NCI-H2196 treated with DMSO at 0.1 percent for 48 hours (cell line): Measurements from ENCODE around the gene VSTM4.

ENCODE experiments used
- DNase-seq: peaks from one replicate; lab custom pipeline; 2025; ENCODE audit not compliant: unreplicated experiment; lab: John Stamatoyannopoulos, UW

VSTM4 gene

DNA sequence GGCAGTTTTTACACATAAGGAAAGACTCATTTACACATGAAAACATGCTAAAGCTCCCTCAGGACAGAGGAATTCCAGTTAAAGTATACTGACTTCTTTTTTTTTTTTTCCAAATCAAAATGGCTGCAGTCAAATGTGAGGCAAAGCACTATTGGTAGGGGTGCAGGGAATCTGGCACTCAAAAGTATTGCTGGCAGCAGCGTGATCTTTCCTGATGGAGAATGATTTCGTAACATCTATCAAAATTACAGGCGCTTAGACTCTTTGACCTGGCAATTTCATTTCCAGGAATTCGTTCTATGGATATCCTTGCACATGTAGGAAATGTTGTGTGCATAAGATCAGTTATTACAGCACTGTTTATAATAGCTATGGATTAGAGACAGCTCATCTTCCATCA is 65.7 kb downstream of the VSTM4 start:
- no peak for DNase-seq

DNA sequence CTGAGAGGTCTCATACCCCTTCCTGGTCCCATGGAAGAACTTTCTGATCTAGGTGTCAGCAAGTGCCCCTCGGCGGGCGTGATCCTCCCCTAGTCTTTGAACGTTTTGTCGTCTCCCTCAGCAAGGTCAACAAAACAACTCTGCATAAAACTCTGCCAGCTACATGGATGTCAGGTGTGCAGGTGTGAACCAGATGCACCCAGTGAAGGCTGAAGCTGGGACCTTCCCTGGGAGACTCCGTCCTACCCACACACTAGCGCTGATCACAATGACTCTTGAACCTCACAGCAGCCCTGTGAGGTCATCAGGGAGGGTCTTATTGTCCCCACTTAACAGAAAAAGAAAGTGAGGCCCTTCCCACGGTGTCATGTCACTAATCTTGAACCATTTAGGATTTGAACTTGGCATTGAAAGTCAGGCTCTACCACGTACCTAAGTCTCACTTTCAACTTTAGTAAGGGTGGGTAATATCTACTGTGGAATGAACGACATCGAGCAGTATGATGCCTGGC is 68.1 kb downstream of the VSTM4 start:
- no peak for DNase-seq

DNA sequence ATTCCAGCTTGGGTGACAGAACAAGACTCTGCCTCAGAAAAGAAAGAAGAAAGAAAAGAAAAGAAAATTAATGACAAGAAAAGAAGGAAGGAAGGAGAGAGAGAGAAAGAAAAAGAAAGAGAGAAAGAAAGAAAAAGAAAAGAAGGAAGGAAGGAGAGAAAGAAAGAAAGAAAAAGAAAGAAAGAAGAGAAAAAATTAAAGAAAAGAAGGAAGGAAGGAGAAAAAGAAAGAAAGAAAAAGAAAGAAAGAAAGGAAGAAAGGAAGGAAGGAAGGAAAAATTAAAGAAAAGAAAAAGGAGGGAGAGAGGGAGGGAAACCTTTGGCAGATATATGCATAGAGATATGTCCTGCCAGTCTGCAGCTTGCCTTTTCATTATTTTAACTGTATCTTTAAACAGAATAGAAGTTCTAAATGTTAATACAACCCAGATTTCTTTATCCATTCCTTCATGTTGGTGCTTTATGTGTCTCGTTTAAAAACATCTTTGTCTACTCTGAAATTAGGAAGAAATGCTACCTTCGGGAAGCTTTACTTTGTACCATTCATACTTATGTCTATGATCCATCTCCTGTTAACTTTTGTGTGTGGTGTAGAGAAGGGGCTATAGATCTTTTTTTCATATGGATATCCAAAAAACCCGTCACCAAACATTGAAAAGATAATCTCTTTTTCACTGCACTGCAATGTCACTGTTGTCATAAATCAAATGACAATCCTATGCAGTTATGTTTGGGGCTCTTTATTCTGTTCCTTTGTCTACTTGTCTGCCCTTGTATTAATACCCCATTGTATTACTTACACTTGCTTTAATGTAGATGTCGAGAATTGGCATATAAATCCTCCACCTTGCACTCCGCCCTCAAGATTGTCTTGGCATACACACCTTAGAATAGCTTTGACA is 70.8 kb downstream of the VSTM4 start:
- no peak for DNase-seq

DNA sequence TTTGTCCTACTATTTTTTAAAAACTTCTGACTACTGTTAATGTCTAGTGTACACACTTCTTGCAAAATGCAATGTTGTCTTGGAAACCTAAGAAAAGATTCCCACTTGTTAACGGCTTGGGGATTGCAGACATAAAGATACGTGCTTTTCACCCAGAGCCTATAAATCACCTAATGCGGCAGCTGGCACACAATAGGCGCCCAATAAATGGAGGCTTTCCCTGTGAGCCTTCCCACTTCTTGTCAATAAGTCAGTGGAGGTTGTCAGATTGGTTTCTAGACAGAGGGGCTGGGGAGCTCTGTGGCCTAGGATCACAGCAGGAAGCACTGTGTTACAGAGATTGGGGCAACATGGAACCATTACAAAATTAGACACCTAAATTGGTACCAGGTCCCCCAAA is 74.7 kb downstream of the VSTM4 start:
- no peak for DNase-seq

DNA sequence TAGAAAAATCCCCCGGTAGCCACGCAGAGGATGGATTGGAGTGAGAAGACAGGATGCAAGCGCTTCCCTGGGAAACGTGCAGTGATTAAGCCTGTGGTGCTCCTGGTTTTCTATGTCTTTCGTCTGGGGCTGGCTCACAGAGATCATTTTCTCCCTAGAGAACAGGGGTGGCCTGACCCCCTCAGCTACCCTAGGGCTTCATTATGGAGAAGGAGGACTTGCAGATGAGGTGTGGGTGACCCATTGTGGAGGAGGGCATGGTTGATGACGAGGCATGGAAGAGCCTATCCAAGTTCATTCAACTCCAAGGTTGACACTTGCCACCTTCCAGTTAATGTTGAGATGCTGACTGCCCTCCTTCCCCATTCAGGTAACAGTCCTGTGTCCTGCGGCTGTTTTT is 75.9 kb downstream of the VSTM4 start:
- no peak for DNase-seq

DNA sequence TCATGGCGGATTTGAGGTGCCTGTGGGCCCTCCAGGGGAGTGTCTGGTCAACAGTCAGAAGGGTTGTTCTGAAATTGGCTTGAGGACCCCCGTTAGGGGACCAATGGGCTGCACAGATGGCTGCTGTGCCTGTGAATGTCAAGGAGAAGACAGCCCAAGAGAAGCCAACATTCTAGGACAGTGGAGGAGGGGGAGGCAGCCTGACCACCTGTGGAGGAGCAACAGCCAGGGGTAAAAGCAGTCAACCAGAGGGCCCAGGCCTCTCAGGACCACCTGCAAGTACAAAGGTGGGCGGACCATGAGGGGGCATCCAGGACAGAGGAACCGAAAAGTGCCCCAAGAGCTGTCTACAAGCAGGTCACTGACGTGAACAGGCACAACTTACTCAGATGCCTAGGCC is 76.6 kb downstream of the VSTM4 start:
- no peak for DNase-seq

DNA sequence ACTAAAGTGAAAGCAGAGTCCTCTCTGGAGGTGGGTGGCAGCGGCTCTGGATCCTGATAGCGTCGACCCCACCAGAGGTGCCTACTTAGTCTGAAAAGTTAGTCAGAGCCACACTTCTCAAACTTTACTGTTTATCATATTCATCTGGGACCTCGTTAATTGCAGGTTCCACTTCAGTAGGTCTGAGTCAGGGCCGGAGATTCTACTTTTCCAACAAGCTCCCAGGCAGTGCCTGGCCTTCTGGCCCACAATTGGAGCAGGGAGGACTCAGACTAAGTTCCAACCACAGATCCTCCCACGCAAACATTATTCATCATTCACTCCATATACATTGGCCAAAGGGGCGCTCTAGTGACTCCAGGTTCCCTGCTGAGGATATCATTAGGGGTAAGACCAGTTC is 78.1 kb downstream of the VSTM4 start:
- no peak for DNase-seq

DNA sequence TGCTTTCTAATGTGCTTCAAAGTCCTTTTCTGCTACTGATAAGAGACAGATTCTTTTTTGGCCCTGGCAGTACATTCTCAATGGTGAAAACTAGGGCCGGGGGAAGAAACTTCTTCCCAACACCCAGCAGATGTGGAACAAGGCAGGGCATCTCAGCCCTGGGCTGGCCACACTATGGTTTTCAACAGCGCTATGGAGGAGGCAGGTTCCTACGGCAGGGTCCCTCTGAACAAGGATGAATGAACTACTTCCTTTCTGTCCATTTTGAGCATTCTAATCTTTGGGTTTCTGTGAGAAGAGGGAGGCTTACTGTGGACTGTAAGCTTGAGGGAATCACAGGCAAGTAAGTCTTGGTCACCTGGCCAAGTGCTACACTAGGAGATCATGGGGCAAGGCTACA is 78.7 kb downstream of the VSTM4 start:
- DNase-seq = no peak

DNA sequence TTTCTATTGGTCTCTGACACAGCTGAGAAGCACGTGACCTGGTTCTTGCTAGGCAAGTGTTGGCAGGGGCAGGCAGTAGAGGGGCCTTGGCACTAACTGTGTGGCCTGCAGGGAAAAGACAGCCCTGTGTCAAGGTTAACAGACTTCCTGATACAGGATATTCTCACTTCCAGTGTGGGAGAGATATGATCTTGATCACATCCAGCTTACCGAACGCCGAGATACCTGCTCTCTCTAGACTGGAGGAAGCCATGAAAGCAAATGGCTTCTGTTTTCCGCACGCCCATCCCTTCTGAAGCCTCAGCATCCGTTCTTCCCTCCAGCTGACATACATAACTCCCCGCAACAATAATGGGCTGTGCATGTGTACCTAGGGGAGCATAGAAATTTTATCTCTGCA is 79.4 kb downstream of the VSTM4 start:
- DNase-seq = no peak

DNA sequence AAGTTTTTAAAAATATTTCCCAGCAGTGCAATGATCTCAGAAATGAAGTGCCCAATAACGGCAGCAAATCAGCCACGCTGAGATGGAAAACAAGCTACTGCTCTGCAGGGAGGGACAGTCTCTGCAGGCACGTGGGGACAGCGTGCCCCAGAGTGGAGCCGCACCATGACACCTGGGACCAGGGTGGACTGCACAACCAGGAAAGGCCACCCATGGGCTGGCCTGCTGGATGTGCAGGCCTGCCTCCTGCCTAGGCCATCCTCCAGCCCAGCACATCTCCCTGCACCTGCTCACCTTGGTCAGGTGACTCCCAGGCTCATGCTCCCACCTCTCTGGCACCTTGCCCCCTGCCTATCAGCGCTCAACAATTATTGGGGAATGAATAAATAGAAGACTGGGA is 80.4 kb downstream of the VSTM4 start:
- DNase-seq = no peak

DNA sequence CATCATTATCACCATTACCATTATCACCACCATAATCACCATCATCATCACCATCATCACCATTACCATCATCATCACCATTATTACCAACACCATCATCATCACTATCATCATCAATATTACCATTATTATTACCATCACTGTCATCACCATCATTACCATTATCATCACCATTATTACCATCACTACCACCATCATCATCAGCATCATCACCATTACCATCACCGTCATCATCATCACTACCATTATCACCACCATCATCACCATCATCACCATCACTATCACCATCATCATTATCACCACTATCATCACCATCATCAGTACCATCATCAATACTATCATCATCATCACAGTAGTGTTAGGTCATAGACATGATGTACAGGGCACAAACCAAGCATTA is 81.4 kb downstream of the VSTM4 start:
- DNase-seq = no peak

DNA sequence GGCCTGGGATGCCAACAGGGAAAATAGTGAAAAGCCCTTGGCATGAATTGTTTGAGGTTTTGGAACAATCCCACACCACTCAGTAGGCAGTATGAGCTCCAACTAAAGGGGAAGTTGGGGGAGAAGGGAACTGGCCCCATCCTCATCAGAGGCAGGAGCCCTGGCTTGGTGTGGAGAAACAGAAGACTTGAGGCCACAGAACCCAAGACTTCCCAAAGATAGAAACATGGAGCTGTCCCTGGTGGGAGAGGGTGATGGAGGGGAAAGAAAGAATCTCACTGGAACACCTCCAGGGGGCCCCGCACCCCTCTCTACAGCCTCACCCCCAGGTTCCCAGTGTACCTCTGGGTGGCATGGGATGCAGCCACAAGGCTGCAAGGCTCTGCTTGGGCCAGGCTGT is 85.7 kb downstream of the VSTM4 start:
- no peak for DNase-seq

DNA sequence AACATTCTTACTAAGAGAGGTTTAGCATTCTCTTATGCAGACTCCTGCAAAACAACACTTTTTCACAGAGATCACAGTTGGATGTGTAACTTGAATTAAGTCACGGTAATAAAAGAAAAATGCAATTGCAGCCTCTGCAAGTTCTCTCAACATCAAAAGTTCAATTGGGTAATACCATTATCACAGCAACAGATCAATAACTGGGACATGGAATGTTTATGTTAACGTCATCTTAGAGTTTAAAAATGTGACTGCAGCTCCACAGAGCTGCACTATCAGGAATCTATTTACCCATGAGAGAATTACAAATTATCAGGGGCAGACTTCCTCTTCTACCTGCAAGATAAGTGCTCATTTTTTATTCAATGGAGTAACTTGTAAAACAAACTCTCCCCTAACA is 86.7 kb downstream of the VSTM4 start:
- no peak for DNase-seq

DNA sequence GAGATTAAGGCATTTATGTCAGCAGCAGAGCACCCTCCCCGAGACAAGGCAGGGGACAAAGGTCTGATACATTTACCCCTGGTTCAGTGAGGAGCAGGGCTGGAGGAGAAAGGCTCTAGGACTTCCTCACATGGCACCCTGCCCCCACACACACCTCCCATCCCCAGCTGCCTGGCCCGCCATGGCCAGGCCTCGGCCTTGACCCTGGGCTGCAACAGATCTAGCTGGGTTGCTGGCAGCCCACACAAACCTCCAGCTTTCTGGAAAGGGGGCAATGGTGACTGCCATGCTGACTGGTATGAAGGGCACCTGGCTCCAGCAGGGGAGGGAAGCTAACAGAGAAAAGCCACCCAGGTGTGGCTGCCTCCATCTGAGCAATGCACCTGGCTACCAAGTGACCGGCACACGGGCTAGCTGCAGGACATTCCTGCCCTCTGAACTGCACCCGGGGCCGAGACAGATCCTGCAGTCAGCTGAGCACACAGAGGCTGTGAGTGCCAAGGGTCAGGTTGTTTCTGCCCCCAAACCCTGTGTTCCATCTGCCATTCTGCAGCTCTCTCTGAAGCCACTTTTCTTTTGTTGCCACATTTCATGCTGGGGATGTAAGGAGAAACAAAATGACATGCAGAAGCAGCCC is 89.9 kb downstream of the VSTM4 start:
- DNase-seq = no peak

DNA sequence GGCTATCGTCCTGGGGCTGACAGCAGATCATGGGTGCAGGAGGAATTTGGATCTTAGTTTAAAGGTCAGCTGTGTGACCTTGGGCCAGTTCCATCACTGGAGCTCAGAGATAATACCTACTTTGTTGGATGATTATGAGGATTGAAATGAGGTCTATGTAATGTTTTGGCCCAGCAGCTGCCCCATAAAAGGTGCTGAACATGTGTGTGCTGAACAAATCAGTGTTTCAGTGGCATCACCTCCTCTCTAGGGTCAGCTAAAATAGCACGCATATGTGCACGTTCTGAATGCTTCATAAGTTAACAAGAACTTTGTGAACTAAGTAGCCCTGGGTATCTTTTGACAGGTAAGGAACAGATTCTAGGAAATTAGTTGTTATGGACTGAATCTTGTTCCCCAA is 90.8 kb downstream of the VSTM4 start:
- DNase-seq = no peak

DNA sequence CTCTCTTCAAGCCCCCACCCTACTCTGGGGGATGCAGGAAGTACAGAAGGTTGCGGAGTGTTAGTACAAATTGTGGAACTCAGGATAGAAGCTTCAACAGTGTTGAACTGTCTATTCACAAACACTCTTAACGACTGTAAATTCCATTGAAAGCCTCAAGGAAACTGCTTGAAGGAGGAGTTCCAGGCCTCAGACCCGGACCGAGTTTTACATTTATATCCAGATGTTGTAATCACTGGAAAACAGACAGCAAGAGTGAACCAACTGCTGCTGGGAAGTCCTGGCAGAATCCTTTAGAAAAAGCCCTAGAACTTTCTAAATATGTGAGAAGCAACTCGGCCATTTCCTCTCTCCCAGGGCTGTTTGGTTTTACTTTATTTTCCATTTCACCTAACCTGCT is 91.6 kb downstream of the VSTM4 start:
- DNase-seq = no peak

DNA sequence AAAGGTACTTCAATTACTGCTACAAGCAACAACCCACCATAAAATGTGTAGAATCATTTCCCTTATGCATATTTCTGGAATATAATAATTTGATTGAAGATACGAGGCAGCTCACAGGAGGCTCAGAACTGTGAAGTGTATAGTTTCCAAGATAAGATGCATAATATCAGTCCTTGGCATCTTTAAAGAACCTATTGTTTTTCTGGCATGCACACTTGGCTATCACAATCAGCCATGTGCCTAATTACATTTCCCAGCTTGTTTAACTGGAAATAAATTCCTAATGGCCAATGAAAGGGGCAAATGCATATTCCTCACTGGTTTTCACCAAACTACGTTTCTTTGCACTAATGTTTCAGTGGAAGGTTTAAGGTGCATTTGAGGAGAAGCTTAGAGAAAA is 92.3 kb downstream of the VSTM4 start:
- no peak for DNase-seq

DNA sequence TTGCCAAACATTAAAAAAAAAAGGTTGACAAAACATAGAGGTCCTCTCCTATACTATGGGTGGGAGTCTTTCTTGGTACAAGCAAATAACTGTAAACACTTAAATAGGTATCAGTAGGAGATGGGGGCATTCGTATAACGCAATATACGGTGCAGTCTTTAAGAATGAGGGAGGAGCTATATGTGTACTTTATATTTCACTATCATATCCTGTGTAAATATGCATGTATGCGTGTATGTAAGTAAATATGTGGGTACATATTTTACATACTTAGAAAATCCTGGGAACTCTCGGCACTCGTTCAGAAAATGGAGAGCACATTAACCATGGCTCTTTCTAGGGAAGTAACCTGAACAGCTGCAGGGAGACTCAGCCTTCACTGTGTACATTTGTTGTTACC is 93.6 kb downstream of the VSTM4 start:
- DNase-seq = no peak

DNA sequence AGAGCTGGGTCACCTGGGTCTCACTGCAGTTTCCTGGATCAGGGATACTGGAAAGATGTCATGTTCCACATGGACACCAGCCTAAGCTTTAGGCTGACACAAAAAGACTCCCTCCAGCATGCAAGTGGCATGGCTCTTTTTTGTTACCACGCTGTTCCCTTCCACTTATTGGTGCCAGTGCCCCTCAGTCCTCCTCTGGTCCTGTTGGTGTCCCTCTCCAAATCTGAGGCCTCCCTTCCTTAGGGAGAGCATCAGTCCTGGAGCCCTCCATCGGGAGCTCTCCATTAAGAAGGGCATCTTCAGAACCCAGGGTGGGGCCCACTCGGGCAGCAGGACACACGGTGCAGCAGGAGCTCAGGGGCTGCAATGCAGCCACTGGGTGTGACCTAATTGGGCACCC is 99.6 kb downstream of the VSTM4 start:
- DNase-seq = no peak

DNA sequence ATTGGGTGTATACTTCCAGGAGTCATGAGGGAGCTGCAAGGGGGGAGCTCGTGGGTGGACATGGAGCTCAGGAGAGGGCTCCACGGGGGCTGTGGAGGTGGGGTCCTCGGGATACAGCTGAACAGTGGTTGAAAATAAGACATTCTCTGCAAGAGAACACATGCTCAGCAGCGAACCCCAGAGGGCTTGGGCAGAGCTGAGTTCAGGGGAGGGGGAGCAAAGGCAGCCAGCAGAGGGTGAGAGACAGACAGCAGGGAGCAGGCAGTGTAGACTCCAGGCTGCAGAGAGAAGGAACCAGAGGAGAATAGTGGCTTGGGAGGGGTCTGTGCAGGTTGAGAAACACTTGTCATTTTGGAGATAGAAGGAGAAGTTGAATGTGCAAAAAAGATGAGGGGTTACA is 102.7 kb downstream of the VSTM4 start:
- DNase-seq = no peak

DNA sequence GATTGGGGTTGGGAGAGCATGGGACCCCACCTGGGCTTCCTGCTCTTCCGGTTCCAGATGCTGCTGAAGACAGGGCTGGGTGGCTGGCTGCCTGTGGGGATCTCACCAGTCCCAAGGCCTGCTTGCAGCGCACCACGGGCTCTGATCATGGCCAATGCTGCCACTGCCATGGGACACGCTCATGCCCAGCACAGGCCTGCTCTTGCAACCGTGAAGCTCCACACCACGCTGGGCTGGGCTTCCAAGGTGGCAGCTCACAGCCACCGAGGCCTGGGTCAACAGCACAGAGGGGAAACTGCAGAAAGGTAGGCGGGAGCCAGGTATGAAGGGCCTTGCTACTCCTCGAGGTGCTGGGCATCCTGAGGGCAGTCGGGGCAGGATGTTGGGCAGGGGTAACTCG is 103.6 kb downstream of the VSTM4 start:
- no peak for DNase-seq

DNA sequence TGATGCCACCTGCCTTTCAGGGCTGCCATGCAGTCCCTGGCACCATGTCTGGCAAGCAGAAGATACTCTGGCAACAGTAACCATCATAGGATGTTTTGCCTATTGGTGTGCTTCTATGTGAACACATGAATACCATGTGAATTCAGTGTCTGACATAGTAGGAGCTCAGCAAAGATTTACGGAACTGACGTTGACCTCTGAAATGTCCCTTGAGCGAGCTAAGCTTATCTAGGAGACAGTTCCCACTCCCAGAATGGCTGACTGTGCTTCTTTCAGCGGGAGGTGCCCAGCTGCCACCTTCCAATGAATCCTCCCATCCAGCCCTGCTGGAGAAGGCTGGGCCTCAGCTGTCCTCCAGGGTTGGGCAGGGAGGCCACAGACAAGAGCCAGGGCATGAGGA is 104.5 kb downstream of the VSTM4 start:
- DNase-seq = no peak

DNA sequence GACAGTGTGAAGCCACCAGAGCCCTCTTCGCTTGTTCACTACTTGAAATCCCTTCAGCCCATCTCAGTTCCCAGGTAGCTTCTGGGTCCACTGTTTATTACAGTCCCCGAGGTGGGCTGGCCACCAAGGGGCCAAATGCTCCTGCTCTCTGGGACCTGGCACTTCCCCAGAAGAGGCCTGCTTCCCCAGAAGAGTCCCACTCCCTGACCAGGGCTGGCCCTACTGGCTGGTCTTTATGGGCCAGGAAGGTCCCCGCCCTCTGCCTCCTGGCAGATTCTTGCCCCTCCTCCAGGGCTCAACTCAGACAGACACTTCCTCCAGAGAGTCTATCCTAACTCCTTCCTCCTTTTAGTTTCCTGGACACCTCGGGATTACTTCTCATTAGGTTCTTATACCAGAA is 105.0 kb downstream of the VSTM4 start:
- no peak for DNase-seq
